ENCODE data around the gene TNS3.

- TF ChIP-seq, protein P1, sequence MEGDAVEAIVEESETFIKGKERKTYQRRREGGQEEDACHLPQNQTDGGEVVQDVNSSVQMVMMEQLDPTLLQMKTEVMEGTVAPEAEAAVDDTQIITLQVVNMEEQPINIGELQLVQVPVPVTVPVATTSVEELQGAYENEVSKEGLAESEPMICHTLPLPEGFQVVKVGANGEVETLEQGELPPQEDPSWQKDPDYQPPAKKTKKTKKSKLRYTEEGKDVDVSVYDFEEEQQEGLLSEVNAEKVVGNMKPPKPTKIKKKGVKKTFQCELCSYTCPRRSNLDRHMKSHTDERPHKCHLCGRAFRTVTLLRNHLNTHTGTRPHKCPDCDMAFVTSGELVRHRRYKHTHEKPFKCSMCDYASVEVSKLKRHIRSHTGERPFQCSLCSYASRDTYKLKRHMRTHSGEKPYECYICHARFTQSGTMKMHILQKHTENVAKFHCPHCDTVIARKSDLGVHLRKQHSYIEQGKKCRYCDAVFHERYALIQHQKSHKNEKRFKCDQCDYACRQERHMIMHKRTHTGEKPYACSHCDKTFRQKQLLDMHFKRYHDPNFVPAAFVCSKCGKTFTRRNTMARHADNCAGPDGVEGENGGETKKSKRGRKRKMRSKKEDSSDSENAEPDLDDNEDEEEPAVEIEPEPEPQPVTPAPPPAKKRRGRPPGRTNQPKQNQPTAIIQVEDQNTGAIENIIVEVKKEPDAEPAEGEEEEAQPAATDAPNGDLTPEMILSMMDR (conservative IDR thresholded peaks at IDR 0.05) = no peak
- TF ChIP-seq EZH2 (IDR thresholded peaks at IDR 0.05; ENCODE audit: low read depth) = no peak
These were observed 74.4 kb downstream of the TNS3 start for GRCh38 chr7:47507522-47507921.
